Spleen (tissue), 11 donors: ENCODE measurements around the gene SPINK2. TPM values are rescaled to one million over a fixed set of nuclear protein-coding genes. Genes with fewer than 3 reads are reported as not detected.

Experiments used
- DNase-seq: peaks from one replicate; pipeline ENCODE4 v3.0.0-alpha.2; 2020
- H3K27ac ChIP-seq, 8 donors: fragments of 200-600 bp; sonication (generic) in 7 of 8; 1 replicate in 4 of 8; 2 replicates in 4 of 8; pipeline versions ENCODE4 v1.5.0 to v1.8.0; 2016 to 2021; ENCODE audit warnings: inconsistent platforms in 4 of 8, mild to moderate bottlenecking in 4 of 8, moderate library complexity in 1 of 8
- H3K27me3 ChIP-seq, 7 donors: fragments of 200-600 bp; sonication (generic) in 6 of 7; replicated peaks in 1 of 7; 1 replicate in 4 of 7; 2 replicates in 3 of 7; pipeline versions ENCODE4 v1.5.0 to v1.8.0; 2016 to 2021; ENCODE audit warnings: inconsistent platforms in 3 of 7, mild to moderate bottlenecking in 1 of 7
- H3K36me3 ChIP-seq, 6 donors: fragments of 200-600 bp; sonication (generic) in 5 of 6; 1 replicate in 4 of 6; 2 replicates in 2 of 6; pipeline versions ENCODE4 v1.5.0 to v1.8.0; 2016 to 2021; ENCODE audit warnings: inconsistent platforms in 2 of 6
- H3K4me1 ChIP-seq, 6 donors: fragments of 200-600 bp; sonication (generic) in 5 of 6; 1 replicate in 3 of 6; 2 replicates in 3 of 6; pipeline versions ENCODE4 v1.5.0 to v1.8.0; 2016 to 2021; ENCODE audit warnings: inconsistent platforms in 3 of 6
- H3K4me3 ChIP-seq, 8 donors: fragments of 200-600 bp; sonication (generic) in 7 of 8; 1 replicate in 4 of 8; 2 replicates in 4 of 8; pipeline versions ENCODE4 v1.5.0 to v1.8.0; 2016 to 2021; ENCODE audit warnings: inconsistent platforms in 4 of 8, mild to moderate bottlenecking in 4 of 8, moderate library complexity in 2 of 8
- H3K9me3 ChIP-seq, 8 donors: fragments of 200-600 bp; sonication (generic) in 7 of 8; 1 replicate in 4 of 8; 2 replicates in 4 of 8; pipeline versions ENCODE4 v1.5.0 to v1.8.0; 2016 to 2021; ENCODE audit warnings: inconsistent platforms in 4 of 8
- POLR2A ChIP-seq, 3 donors: fragments of 450-650 bp; IDR thresholded peaks; one replicate each; pipeline ENCODE4 v1.5.1; 2017; ENCODE audit warnings: antibody characterized with exemption in 3 of 3, mild to moderate bottlenecking in 1 of 3
- POLR2AphosphoS5 ChIP-seq, 3 donors: sonication (generic); formaldehyde crosslinking; IDR thresholded peaks; one replicate each; pipeline ENCODE4 v1.5.1; 2017; ENCODE audit warnings: antibody characterized with exemption in 3 of 3
- WGBS, 5 donors: extraction: QIAGEN DNeasy Blood & Tissue Kit in 3 of 5; methylation state at CpG; one replicate each; pipeline versions ENCODE4 v1.1.5 to v1.1.7; 2013 to 2018; 5-methylcytosine and 5-hydroxymethylcytosine counted together
- intact Hi-C: fragments of 100-400 bp; cut with DNase I; formaldehyde crosslinking; loops from one replicate; pipeline ENCODE4 v1.15.0; 2023; ENCODE audit warnings: low total_unique reads
- polyA plus RNA-seq, 3 donors: library from polyadenylated mRNA; stranded (reverse); fragments of 200-250 nt; gene quantifications; one replicate each; pipeline ENCODE4 v1.2.1, GENCODE V29; 2013
- total RNA-seq, 7 donors: library from RNA; depleted of rRNA in 3 of 7; stranded (reverse); fragments of >200 nt in 3 of 7; fragmentation: NEBNext Ultra II Directional in 4 of 7; extraction: Animal tissue kit (Norgen Biotek cat#: 25700) in 4 of 7; gene quantifications; one replicate each; pipeline versions ENCODE4 v1.1.0 to v1.2.1, GENCODE V29; 2016 to 2021
- TF ChIP-seq, protein P1 (sequence below), 11 experiments: fragments of 200-600 bp in 7 of 11; fragments of 450-650 bp in 4 of 11; sonication (generic) in 4 of 11; IDR thresholded peaks in 8 of 11; conservative IDR thresholded peaks in 3 of 11; 1 replicate in 7 of 11; 2 replicates in 4 of 11; pipeline versions ENCODE4 v1.4.0 to v1.8.0; 2016 to 2021; ENCODE audit warnings: antibody characterized with exemption in 11 of 11, inconsistent platforms in 4 of 11, mild to moderate bottlenecking in 1 of 11
- donor health status: healthy with polysubstance abuse.
- donor health status: DM: no; HTN: no; CAD: no; lungs with moderate emphysema.
- donor health status: DM: no; HTN: no; CAD: no.
- donor health status: Bipolar disorder and iron deficiency.
- donor health status: healthy.
- donor health status: DM: no; HTN: no; CAD: no.
- donor health status: DM: yes; HTN: yes; CAD: no.

The SPINK2 gene
- total and polyA plus RNA-seq, 10 donors: 0.88 to 8.2 (median 1.5) TPM; not detected in 2

DNA sequence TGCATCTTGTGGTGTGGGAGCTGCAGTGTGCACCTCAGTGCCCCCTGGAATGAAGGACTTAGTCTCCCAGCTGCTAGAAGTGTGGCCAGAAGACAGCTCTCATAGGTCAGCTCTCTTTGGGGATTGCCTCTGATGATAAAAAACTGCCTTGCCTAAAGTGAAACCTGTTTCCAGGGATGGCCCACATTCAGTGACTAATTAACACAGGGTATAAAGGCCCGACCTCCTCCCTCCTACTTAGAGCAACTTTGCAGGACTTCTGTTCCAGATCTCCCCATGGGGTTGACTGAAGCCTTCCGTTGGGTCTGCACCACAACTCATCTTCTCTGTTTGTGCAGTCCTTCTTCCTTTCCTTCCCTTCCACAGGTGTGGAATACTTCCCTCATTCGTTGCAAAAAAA lies 53.2 kb downstream of the SPINK2 start:
- Histone ChIP-seq H3K36me3 (no peaks in the 10 kb centered on the region), H3K4me3 (no peak overlapping the region), H3K9me3 (no peaks in the 10 kb centered on the region), H3K27ac (no peak overlapping the region), H3K27me3 (no peaks in the 10 kb centered on the region), H3K4me1 (peaks cover 0 to 18% (median 10%) of the 10 kb centered on the region in 6 donors)
- TF ChIP-seq POLR2AphosphoS5 (IDR thresholded peaks at IDR 0.05) (no peak), POLR2A (IDR thresholded peaks at IDR 0.05) (no peak)
- TF ChIP-seq, protein P1, sequence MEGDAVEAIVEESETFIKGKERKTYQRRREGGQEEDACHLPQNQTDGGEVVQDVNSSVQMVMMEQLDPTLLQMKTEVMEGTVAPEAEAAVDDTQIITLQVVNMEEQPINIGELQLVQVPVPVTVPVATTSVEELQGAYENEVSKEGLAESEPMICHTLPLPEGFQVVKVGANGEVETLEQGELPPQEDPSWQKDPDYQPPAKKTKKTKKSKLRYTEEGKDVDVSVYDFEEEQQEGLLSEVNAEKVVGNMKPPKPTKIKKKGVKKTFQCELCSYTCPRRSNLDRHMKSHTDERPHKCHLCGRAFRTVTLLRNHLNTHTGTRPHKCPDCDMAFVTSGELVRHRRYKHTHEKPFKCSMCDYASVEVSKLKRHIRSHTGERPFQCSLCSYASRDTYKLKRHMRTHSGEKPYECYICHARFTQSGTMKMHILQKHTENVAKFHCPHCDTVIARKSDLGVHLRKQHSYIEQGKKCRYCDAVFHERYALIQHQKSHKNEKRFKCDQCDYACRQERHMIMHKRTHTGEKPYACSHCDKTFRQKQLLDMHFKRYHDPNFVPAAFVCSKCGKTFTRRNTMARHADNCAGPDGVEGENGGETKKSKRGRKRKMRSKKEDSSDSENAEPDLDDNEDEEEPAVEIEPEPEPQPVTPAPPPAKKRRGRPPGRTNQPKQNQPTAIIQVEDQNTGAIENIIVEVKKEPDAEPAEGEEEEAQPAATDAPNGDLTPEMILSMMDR (IDR thresholded peaks at IDR 0.05 in 8 of 11, conservative IDR thresholded peaks at IDR 0.05 in 3 of 11): no peak
- 46 to 64% (median 58%) methylated on average over 3 of the region's 3 CpGs for WGBS, 5 donors
- no peak for DNase-seq
- intact Hi-C loops: no loop called here

GRCh38 chr4:56767567-56767966 lies 53.9 kb downstream of the SPINK2 start:
- no peak for DNase-seq
- peaks cover 0 to 25% (median 10%) of the 10 kb centered on the region in 6 donors for H3K4me1 ChIP-seq
- H3K36me3 ChIP-seq: no peaks in the 10 kb centered on the region
- H3K4me3 ChIP-seq: no peak overlapping the region
- H3K9me3 ChIP-seq: no peaks in the 10 kb centered on the region
- TF ChIP-seq, protein P1 (IDR thresholded peaks at IDR 0.05 in 8 of 11, conservative IDR thresholded peaks at IDR 0.05 in 3 of 11): no peak
- TF ChIP-seq POLR2A (IDR thresholded peaks at IDR 0.05) (no peak), POLR2AphosphoS5 (IDR thresholded peaks at IDR 0.05) (no peak)
- no peak overlapping the region for H3K27ac ChIP-seq
- intact Hi-C loops: no loop called here
- H3K27me3 ChIP-seq: no peaks in the 10 kb centered on the region

DNA sequence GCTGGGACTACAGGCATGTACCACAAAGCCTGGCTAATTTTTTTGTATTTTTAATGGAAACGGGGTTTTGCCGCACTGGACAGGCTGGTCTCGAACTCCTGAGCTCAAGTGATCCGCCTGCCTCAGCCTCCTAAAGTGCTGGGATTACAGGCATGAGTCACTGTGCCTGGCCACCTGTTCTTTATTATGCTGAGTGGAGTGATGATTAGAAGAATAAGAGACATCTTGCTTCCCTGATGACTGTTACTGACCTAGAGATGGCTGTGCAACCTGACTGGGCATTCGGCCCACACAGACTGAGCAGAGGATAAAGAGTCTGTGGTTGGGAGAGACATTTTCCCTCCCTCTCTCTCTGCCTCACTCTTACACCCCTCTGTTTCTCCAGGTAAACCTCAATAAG lies 56.7 kb downstream of the SPINK2 start:
- H3K36me3 ChIP-seq: no peaks in the 10 kb centered on the region
- H3K4me3 ChIP-seq: no peak overlapping the region
- WGBS, 5 donors: 83 to 91% (median 90%) methylated on average over 5 of the region's 5 CpGs
- H3K27ac ChIP-seq: no peak overlapping the region
- DNase-seq: no peak
- H3K4me1 ChIP-seq: peaks cover 0 to 25% (median 10%) of the 10 kb centered on the region in 6 donors
- intact Hi-C loops: no loop called here
- no peaks in the 10 kb centered on the region for H3K9me3 ChIP-seq
- TF ChIP-seq POLR2AphosphoS5 (IDR thresholded peaks at IDR 0.05) (no peak), POLR2A (IDR thresholded peaks at IDR 0.05) (no peak)
- TF ChIP-seq, protein P1 (IDR thresholded peaks at IDR 0.05 in 8 of 11, conservative IDR thresholded peaks at IDR 0.05 in 3 of 11): no peak
- no peaks in the 10 kb centered on the region for H3K27me3 ChIP-seq

GRCh38 chr4:56764223-56764622 lies 57.3 kb downstream of the SPINK2 start:
- Histone ChIP-seq H3K9me3 (no peaks in the 10 kb centered on the region), H3K4me3 (no peak overlapping the region), H3K36me3 (no peaks in the 10 kb centered on the region), H3K4me1 (peaks cover under 1 to 31% (median 12%) of the 10 kb centered on the region in 6 donors), H3K27me3 (no peaks in the 10 kb centered on the region), H3K27ac (no peak overlapping the region)
- intact Hi-C loops: no loop called here
- TF ChIP-seq POLR2AphosphoS5 (IDR thresholded peaks at IDR 0.05) (no peak), POLR2A (IDR thresholded peaks at IDR 0.05) (no peak)
- TF ChIP-seq, protein P1 (IDR thresholded peaks at IDR 0.05 in 8 of 11, conservative IDR thresholded peaks at IDR 0.05 in 3 of 11): no peak
- 77 to 93% (median 84%) methylated on average over 1 of the region's 1 CpG for WGBS, 5 donors
- DNase-seq: no peak
